T-helper 9 cell (primary cell): ENCODE measurements around the gene SPINK5.

Experiments used
- DNase-seq: peaks from one replicate; pipeline ENCODE4 v3.0.0-alpha.2; 2020

The SPINK5 gene

GRCh38 chr5:148091991-148092964, 28.5 kb downstream of the SPINK5 start:
- no peak for DNase-seq

GRCh38 chr5:148094336-148094735, 30.6 kb downstream of the SPINK5 start:
- no peak for DNase-seq

GRCh38 chr5:148104226-148104625, 40.4 kb downstream of the SPINK5 start:
- DNase-seq, result no peak

GRCh38 chr5:148107608-148108007, 43.8 kb downstream of the SPINK5 start:
- no peak for DNase-seq

GRCh38 chr5:148113243-148113642, 49.5 kb downstream of the SPINK5 start:
- no peak for DNase-seq

GRCh38 chr5:148120317-148120716, 56.5 kb downstream of the SPINK5 start:
- no peak for DNase-seq

- no peak for DNase-seq
These were observed 61.9 kb downstream of the SPINK5 start for GRCh38 chr5:148125641-148126040.

GRCh38 chr5:148135091-148136048, 71.6 kb downstream of the SPINK5 start:
- no peak for DNase-seq

GRCh38 chr5:148140846-148141245, 77.1 kb downstream of the SPINK5 start:
- no peak for DNase-seq

- DNase-seq, result no peak
These were observed 77.9 kb downstream of the SPINK5 start for GRCh38 chr5:148141645-148142044.

GRCh38 chr5:148145916-148146315, 82.1 kb downstream of the SPINK5 start:
- no peak for DNase-seq

- no peak for DNase-seq
These were observed 82.7 kb downstream of the SPINK5 start for GRCh38 chr5:148146487-148146886.

GRCh38 chr5:148147415-148147814, 83.6 kb downstream of the SPINK5 start:
- DNase-seq, result no peak

GRCh38 chr5:148151872-148152271, 88.1 kb downstream of the SPINK5 start:
- no peak for DNase-seq

- no peak for DNase-seq
These were observed 89.0 kb downstream of the SPINK5 start for GRCh38 chr5:148152781-148153180.

- DNase-seq, result no peak
These were observed 92.8 kb downstream of the SPINK5 start for GRCh38 chr5:148156609-148157008.

GRCh38 chr5:148162038-148162437, 98.3 kb downstream of the SPINK5 start:
- no peak for DNase-seq

- DNase-seq, result no peak
These were observed 99.6 kb downstream of the SPINK5 start for GRCh38 chr5:148163345-148163744.

GRCh38 chr5:148166550-148167283, 102.9 kb downstream of the SPINK5 start:
- no peak for DNase-seq

GRCh38 chr5:148168246-148168645, 104.5 kb downstream of the SPINK5 start, which contains the start of gene SPINK14:
SPINK14 (plus strand) TSS chr5:148168546; CDS start chr5:148169733, 1,187 bp downstream.
- DNase-seq, result no peak

GRCh38 chr5:148172377-148172776, 108.6 kb downstream of the SPINK5 start:
- no peak for DNase-seq

GRCh38 chr5:148176480-148176879, 112.7 kb downstream of the SPINK5 start:
- no peak for DNase-seq

- no peak for DNase-seq
These were observed 113.4 kb downstream of the SPINK5 start for GRCh38 chr5:148177207-148177606.
